ENCODE data around the gene CD27. TPM values are rescaled to one million over a fixed set of nuclear protein-coding genes. Genes with fewer than 3 reads are reported as not detected.

Gene CD27
- total RNA-seq, 2 experiments from 2014 or later: 18.0 to 48.3 TPM

DNA sequence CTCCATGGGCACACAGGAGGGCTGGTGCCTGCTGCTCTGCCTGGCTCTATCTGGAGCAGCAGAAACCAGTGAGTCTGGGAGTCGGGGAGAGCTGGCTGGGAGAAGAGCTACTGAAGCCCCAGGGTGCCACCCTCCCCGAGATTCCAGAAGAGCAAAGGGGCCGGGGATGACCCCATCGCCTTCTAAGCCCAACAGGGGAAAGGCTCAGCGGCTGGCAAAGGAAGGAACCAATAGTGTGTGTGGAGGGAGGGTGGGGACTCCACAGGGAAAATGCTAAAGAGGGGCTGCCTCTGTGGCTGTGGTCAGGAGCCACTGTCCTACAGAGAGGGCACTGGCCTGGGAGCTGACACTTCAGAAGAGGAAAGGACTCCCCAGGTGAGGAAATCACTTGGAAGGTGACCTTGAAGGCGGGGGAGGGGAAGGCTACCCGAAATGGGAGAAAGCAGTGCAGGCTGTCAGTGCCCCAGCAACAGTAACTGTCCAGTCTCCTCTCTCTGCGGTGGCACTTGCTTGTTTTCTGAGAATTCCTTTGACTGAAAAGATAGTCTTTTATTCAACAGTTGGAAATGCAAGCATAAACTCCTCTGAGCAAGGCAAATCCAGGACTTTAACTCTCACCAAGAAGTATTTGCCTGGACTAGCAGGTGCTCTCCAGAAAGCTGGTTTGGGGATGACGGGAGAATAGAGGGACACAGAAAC lies 7.6 kb downstream of the CD27 start:
- H3K4me3 ChIP-seq (ENCODE audit: low read depth, low read length, poor library complexity, severe bottlenecking): peak overlapping the region; percentile 74
- POLR2A ChIA-PET: interaction anchor here (1.0 to 3.4 kb wide), 9 partner anchors 9 to 176 kb away, joined by 3 to 27 read pairs (median 4); partner anchors contain the start of genes CD27, MRPL51 and VAMP1
- peak overlapping the region; percentile 88 for H3K4me2 ChIP-seq (ENCODE audit: low read length)
- peak overlapping the region; percentile 81 for H3K27ac ChIP-seq (ENCODE audit: low read depth, low read length, poor library complexity, severe bottlenecking)
- TF ChIP-seq, protein P1, sequence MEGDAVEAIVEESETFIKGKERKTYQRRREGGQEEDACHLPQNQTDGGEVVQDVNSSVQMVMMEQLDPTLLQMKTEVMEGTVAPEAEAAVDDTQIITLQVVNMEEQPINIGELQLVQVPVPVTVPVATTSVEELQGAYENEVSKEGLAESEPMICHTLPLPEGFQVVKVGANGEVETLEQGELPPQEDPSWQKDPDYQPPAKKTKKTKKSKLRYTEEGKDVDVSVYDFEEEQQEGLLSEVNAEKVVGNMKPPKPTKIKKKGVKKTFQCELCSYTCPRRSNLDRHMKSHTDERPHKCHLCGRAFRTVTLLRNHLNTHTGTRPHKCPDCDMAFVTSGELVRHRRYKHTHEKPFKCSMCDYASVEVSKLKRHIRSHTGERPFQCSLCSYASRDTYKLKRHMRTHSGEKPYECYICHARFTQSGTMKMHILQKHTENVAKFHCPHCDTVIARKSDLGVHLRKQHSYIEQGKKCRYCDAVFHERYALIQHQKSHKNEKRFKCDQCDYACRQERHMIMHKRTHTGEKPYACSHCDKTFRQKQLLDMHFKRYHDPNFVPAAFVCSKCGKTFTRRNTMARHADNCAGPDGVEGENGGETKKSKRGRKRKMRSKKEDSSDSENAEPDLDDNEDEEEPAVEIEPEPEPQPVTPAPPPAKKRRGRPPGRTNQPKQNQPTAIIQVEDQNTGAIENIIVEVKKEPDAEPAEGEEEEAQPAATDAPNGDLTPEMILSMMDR (conservative IDR thresholded peaks at IDR 0.05; ENCODE audit: low read length): no peak
- no peak for TF ChIP-seq EZH2phosphoT487 (IDR thresholded peaks at IDR 0.05; ENCODE audit: borderline replicate concordance, low read depth, low read length)
- peaks cover 48% of the 10 kb centered on the region for H3K4me1 ChIP-seq (ENCODE audit: insufficient read depth, low read length, poor library complexity, severe bottlenecking)
- H3K9me3 ChIP-seq (ENCODE audit: low read length): no peaks in the 10 kb centered on the region
- peaks cover 10% of the 10 kb centered on the region; the same call in 1 of the 2 replicates for H3K79me2 ChIP-seq (ENCODE audit: insufficient read depth, low read depth, low read length)
- intact Hi-C loops (cut with micrococcal nuclease; ENCODE audit: unreplicated experiment): no loop called here
- BruUV-seq (replicated peaks): no TSS peak
- H4K20me1 ChIP-seq (ENCODE audit: insufficient read depth, low read length): no peaks in the 10 kb centered on the region
- CTCF ChIA-PET (ENCODE audit: unreplicated experiment): interaction anchor here (0.7 to 1.0 kb wide), 3 partner anchors 9 to 21 kb away, joined by 3 read pairs; no protein-coding TSS in a partner anchor
- peak overlapping the region; percentile 25; the same call in 1 of the 2 replicates for H2AFZ ChIP-seq (ENCODE audit: low read length)
- H3K9me2 ChIP-seq (ENCODE audit: insufficient read depth, low read length): no peaks in the 10 kb centered on the region
- DNase-seq (ENCODE audit: low spot score): no peak
- peaks cover 33% of the 10 kb centered on the region for H3K36me3 ChIP-seq (ENCODE audit: insufficient read depth, low read length)

DNA sequence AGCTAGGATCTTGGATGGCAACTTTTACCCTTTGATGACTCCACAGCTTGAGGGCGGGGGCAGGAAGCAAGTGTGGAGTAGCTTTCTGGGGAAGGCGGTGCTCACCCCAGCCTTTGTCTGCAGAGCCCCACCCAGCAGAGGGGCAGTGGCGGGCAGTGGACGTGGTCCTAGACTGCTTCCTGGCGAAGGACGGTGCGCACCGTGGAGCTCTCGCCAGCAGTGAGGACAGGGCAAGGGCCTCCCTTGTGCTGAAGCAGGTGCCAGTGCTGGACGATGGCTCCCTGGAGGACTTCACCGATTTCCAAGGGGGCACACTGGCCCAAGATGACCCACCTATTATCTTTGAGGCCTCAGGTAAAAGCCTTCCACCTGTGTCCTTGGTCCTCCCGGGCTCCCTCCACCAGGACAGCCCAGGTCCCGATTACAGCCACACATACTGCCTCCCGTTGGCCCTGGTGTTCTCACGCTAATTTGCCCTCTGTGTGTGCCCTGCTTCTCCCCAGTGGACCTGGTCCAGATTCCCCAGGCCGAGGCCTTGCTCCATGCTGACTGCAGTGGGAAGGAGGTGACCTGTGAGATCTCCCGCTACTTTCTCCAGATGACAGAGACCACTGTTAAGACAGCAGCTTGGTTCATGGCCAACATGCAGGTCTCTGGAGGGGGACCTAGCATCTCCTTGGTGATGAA lies 8.3 kb downstream of the CD27 start:
- Histone ChIP-seq H3K4me2 (ENCODE audit: low read length) (peak overlapping the region; percentile 88), H2AFZ (ENCODE audit: low read length) (no peak overlapping the region), H3K27ac (ENCODE audit: low read depth, low read length, poor library complexity, severe bottlenecking) (peak overlapping the region; percentile 81), H3K9me2 (ENCODE audit: insufficient read depth, low read length) (no peaks in the 10 kb centered on the region), H3K4me3 (ENCODE audit: low read depth, low read length, poor library complexity, severe bottlenecking) (peak overlapping the region; percentile 74), H3K4me1 (ENCODE audit: insufficient read depth, low read length, poor library complexity, severe bottlenecking) (peaks cover 41% of the 10 kb centered on the region), H3K9me3 (ENCODE audit: low read length) (no peaks in the 10 kb centered on the region), H4K20me1 (ENCODE audit: insufficient read depth, low read length) (no peaks in the 10 kb centered on the region), H3K79me2 (ENCODE audit: insufficient read depth, low read depth, low read length) (peaks cover 10% of the 10 kb centered on the region; the same call in 1 of the 2 replicates), H3K36me3 (ENCODE audit: insufficient read depth, low read length) (peaks cover 40% of the 10 kb centered on the region)
- CTCF ChIA-PET (ENCODE audit: unreplicated experiment): interaction anchor here (0.9 kb wide), 1 partner anchor 8 kb away, joined by 3 read pairs; no protein-coding TSS in a partner anchor
- BruUV-seq (replicated peaks): no TSS peak
- POLR2A ChIA-PET: interaction anchor here (1.9 to 3.4 kb wide), 4 partner anchors 8 to 21 kb away, joined by 6 to 27 read pairs (median 20); partner anchors contain the start of genes CD27 and VAMP1
- DNase-seq (ENCODE audit: low spot score): no peak
- intact Hi-C loops (cut with micrococcal nuclease; ENCODE audit: unreplicated experiment): no loop called here
- TF ChIP-seq, protein P1 (conservative IDR thresholded peaks at IDR 0.05; ENCODE audit: low read length): no peak
- TF ChIP-seq EZH2phosphoT487 (IDR thresholded peaks at IDR 0.05; ENCODE audit: borderline replicate concordance, low read depth, low read length): no peak

Measured in OCI-LY7 (cell line).